Omental fat pad (tissue), 4 donors: Measurements from ENCODE around the gene DEDD2. TPM values are rescaled to one million over a fixed set of nuclear protein-coding genes. Genes with fewer than 3 reads are reported as not detected.

Source experiments
- ATAC-seq: fragments of 150-250 bp; one replicate; pipeline ENCODE4 v1.9.1; 2016; ENCODE audit warnings: mild to moderate bottlenecking, moderate library complexity; ENCODE audit not compliant: low FRiP score
- DNase-seq: peaks from one replicate; pipeline ENCODE4 v3.0.0-alpha.2; 2019; ENCODE audit warnings: low spot score
- total RNA-seq, 4 donors: library from RNA; depleted of rRNA; stranded (reverse); fragments of >200 nt; gene quantifications; one replicate each; pipeline ENCODE4 v1.1.0, GENCODE V29; 2016
- TF ChIP-seq, protein P1 (sequence below), 3 donors: fragments of 450-650 bp; IDR thresholded peaks; one replicate each; pipeline ENCODE4 v1.5.1; 2016 to 2017; ENCODE audit warnings: antibody characterized with exemption in 3 of 3, mild to moderate bottlenecking in 3 of 3, moderate library complexity in 2 of 3

DEDD2 gene
- total RNA-seq, 4 donors from 2014 or later: 22.0 to 59.3 (median 29.9) TPM

DNA sequence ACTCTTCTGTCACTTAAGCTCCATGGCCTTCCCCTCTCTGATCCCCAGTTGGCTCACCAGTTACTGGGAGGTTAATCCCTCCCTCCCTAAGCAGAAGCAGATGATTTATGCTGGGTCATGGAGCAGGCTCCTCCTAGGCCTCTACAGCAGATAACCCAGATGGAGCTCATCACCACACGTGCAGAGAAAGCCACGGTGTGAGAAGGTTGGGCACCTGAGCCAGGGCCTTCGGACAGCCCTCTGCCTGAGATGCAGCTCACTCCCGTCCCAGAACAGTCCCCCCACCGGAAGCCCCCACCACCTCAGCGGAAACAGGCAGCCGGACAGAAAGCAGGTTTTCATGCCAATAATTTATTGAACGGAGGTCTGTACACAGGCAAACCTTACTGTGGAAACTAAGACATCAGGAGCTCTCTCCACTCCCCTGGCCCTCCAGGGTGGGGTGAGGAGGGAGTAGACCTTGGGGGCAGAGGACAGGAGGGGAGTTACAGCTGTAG, 12.4 kb upstream of the DEDD2 start:
- ATAC-seq (no peak), DNase-seq (no peak)
- TF ChIP-seq, protein P1, sequence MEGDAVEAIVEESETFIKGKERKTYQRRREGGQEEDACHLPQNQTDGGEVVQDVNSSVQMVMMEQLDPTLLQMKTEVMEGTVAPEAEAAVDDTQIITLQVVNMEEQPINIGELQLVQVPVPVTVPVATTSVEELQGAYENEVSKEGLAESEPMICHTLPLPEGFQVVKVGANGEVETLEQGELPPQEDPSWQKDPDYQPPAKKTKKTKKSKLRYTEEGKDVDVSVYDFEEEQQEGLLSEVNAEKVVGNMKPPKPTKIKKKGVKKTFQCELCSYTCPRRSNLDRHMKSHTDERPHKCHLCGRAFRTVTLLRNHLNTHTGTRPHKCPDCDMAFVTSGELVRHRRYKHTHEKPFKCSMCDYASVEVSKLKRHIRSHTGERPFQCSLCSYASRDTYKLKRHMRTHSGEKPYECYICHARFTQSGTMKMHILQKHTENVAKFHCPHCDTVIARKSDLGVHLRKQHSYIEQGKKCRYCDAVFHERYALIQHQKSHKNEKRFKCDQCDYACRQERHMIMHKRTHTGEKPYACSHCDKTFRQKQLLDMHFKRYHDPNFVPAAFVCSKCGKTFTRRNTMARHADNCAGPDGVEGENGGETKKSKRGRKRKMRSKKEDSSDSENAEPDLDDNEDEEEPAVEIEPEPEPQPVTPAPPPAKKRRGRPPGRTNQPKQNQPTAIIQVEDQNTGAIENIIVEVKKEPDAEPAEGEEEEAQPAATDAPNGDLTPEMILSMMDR (IDR thresholded peaks at IDR 0.05): no peak

DNA sequence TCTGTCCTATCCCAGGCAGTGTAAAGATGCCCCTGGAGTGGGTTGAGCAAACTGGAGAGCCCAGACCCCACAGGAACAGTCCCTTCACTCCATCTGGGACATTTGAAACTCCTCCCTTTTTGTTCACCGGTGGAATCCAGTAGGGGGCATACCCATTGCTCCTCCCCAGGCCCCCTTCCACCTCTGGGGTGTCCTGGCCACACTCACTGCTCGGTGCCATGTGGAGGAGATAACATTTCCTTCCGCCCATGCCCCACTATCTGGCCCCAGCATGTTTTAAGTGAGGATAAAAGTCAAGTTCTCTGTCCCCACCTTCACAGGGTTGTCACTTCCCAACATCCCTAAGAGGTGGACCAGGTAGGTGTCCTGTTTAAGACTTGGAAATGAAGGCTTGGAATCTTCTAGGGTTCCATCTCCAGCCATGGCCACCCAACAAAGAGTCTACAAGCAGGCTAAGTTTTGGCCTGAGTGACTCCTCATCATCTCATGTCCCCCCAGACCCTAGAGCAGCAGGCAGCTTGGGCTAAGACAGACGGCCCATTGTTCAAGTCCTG, 11.9 kb upstream of the DEDD2 start:
- ATAC-seq: no peak
- TF ChIP-seq, protein P1 (IDR thresholded peaks at IDR 0.05): no peak
- DNase-seq: no peak

DNA sequence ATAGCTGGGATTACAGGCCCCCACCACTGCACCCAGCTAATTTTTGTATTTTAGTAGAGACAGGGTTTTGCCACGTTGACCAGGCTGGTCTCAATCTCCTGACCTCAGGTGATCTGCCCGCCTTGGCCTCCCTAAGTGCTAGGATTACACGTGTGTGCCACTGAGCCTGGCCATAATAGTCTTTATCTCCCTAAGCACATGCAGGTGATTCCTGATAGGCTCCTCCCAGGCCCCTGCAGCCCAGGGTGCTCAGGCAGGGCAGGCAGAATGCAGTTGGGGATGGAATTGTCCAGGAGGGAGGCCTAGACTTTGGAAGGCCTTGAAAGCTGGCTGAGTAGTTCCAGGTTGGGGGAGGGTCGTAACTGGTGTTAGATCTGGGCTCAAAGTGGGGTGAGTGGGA, 11.2 kb upstream of the DEDD2 start:
- DNase-seq (no peak), ATAC-seq (no peak)
- TF ChIP-seq, protein P1 (IDR thresholded peaks at IDR 0.05): no peak

DNA sequence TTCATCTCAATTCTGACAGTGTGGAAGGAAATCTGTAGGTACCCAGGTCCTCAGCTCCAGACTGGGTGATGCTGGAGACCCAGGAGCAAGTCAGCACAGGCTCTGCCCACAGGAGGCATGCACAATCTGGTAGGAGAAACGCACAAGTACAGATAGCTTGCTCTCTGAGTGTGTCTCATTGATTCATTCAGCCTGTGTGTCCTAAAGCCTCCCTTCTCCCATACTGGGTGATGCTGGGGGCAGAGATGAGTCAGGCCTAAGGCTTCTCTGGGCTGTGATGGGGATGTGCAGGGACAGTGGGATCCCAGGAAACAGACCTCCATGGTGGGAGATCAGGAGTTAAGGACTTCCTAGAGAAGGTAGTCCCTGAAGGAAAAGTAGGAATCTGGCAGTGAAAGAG, 9.4 kb upstream of the DEDD2 start:
- ATAC-seq (no peak), DNase-seq (no peak)
- TF ChIP-seq, protein P1 (IDR thresholded peaks at IDR 0.05): no peak

DNA sequence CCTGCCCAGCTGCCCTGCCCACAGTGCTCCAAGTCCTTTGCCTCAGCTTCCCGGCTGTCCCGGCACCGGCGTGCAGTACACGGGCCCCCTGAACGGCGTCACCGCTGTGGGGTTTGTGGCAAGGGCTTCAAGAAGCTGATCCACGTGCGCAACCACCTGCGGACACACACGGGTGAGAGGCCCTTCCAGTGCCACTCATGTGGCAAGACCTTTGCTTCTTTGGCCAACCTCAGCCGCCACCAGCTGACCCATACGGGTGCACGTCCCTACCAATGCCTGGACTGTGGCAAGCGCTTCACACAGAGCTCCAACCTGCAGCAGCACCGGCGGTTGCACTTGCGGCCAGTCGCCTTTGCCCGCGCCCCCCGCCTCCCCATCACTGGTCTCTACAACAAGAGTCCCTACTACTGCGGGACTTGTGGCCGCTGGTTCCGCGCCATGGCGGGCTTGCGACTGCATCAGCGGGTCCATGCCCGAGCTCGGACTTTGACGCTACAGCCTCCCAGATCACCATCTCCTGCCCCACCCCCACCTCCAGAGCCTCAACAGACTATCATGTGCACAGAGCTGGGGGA, 8.3 kb upstream of the DEDD2 start:
- no peak for DNase-seq
- TF ChIP-seq, protein P1 (IDR thresholded peaks at IDR 0.05): no peak
- ATAC-seq: no peak

DNA sequence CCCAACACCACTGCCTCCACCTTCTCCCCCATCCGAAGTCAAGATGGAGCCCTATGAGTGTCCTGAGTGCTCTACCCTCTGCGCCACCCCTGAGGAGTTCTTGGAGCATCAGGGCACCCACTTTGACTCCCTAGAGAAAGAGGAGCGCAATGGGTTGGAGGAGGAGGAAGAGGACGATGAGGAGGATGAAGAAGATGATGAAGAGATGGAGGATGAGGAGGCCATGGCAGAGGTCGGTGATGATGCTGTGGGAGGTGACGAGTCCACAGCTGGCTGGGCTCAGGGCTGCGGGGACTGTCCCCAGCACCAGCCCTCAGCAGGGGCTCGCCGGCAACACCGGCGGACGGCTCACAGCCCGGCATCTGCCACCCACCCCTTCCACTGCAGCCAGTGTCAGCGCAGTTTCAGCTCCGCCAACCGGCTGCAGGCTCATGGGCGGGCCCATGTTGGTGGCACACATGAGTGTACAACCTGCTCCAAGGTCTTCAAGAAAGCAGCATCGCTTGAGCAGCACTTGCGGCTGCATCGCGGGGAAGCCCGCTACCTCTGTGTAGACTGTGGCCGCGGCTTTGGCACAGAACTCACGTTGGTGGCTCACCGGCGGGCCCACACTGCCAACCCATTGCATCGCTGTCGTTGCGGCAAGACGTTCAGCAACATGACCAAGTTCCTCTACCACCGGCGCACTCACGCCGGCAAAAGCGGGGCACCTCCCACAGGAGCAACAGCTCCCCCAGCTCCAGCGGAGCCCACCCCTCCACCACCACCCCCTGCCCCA, 7.7 kb upstream of the DEDD2 start:
- ATAC-seq: no peak
- TF ChIP-seq, protein P1 (IDR thresholded peaks at IDR 0.05): no peak
- DNase-seq: no peak
